NT2/D1 (cell line): ENCODE data around the gene IL1R2.

Experiments
- DNase-seq: peaks from one replicate; pipeline ENCODE4 v3.0.0-alpha.2; 2011; ENCODE audit warnings: low read depth, low spot score
- H3K27me3 ChIP-seq: 2 replicates; pipeline ENCODE4 v1.6.0; 2011; ENCODE audit warnings: mild to moderate bottlenecking; ENCODE audit not compliant: insufficient read length, insufficient read depth
- H3K36me3 ChIP-seq: 2 replicates; pipeline ENCODE4 v1.6.1; 2011; ENCODE audit warnings: mild to moderate bottlenecking, low read length, mixed read lengths; ENCODE audit not compliant: insufficient read depth, insufficient read length
- H3K4me1 ChIP-seq: 2 replicates; pipeline ENCODE4 v1.5.1; 2011; ENCODE audit not compliant: insufficient read depth, insufficient read length
- H3K4me3 ChIP-seq: 2 replicates; pipeline ENCODE4 v1.5.1; 2011; ENCODE audit warnings: low read depth; ENCODE audit not compliant: insufficient read length
- H3K9ac ChIP-seq: 2 replicates; pipeline ENCODE4 v1.6.0; 2011; ENCODE audit warnings: low read depth; ENCODE audit not compliant: insufficient read length
- H3K9me3 ChIP-seq: 2 replicates; pipeline ENCODE4 v1.5.1; 2011; ENCODE audit warnings: mild to moderate bottlenecking, low read length; ENCODE audit not compliant: insufficient read depth
- SUZ12 ChIP-seq: IDR thresholded peaks from 2 replicates; pipeline ENCODE4 v1.6.1; 2011; ENCODE audit not compliant: insufficient read length, insufficient read depth; ENCODE audit errors: extremely low read depth
- YY1 ChIP-seq: IDR thresholded peaks from 2 replicates; pipeline ENCODE4 v1.6.1; 2011; ENCODE audit not compliant: insufficient read length, insufficient read depth
- ZNF274 ChIP-seq: IDR thresholded peaks from 2 replicates; pipeline ENCODE4 v1.6.1; 2011; ENCODE audit warnings: mild to moderate bottlenecking, low read depth, low read length

The IL1R2 gene

GRCh38 chr2:102057502-102058292, 65.9 kb downstream of the IL1R2 start:
- Histone ChIP-seq H3K27me3 (peaks cover 45% of the 10 kb centered on the region), H3K4me1 (peaks cover 7% of the 10 kb centered on the region), H3K4me3 (no peak overlapping the region), H3K9ac (no peak overlapping the region), H3K36me3 (no peaks in the 10 kb centered on the region), H3K9me3 (no peaks in the 10 kb centered on the region)
- DNase-seq: no peak
- TF ChIP-seq SUZ12 (no peak), ZNF274 (no peak), YY1 (no peak)

GRCh38 chr2:102058293-102058833, 66.6 kb downstream of the IL1R2 start:
- H3K4me1 ChIP-seq: peaks cover 7% of the 10 kb centered on the region
- H3K9me3 ChIP-seq: no peaks in the 10 kb centered on the region
- no peak overlapping the region for H3K9ac ChIP-seq
- peaks cover 45% of the 10 kb centered on the region for H3K27me3 ChIP-seq
- no peak for TF ChIP-seq ZNF274
- H3K4me3 ChIP-seq: no peak overlapping the region
- DNase-seq: no peak
- no peaks in the 10 kb centered on the region for H3K36me3 ChIP-seq

GRCh38 chr2:102059151-102059550, 67.4 kb downstream of the IL1R2 start:
- H3K4me3 ChIP-seq: no peak overlapping the region
- H3K9me3 ChIP-seq: no peaks in the 10 kb centered on the region
- H3K36me3 ChIP-seq: no peaks in the 10 kb centered on the region
- H3K27me3 ChIP-seq: peaks cover 45% of the 10 kb centered on the region
- no peak overlapping the region for H3K9ac ChIP-seq
- DNase-seq: no peak
- TF ChIP-seq ZNF274 (no peak), YY1 (no peak), SUZ12 (no peak)
- H3K4me1 ChIP-seq: peaks cover 14% of the 10 kb centered on the region

GRCh38 chr2:102060047-102060446, 68.3 kb downstream of the IL1R2 start:
- H3K27me3 ChIP-seq: peaks cover 40% of the 10 kb centered on the region
- TF ChIP-seq ZNF274: no peak
- no peak for TF ChIP-seq SUZ12
- TF ChIP-seq YY1: no peak
- H3K9me3 ChIP-seq: peaks cover under 1% of the 10 kb centered on the region; the same call in 1 of the 2 replicates
- no peaks in the 10 kb centered on the region for H3K36me3 ChIP-seq
- no peak overlapping the region for H3K9ac ChIP-seq
- DNase-seq: no peak
- peaks cover 22% of the 10 kb centered on the region for H3K4me1 ChIP-seq
- no peak overlapping the region for H3K4me3 ChIP-seq

GRCh38 chr2:102060792-102061191, 69.0 kb downstream of the IL1R2 start:
- peaks cover 28% of the 10 kb centered on the region for H3K4me1 ChIP-seq
- no peaks in the 10 kb centered on the region for H3K36me3 ChIP-seq
- peaks cover 37% of the 10 kb centered on the region for H3K27me3 ChIP-seq
- no peak overlapping the region for H3K9ac ChIP-seq
- peaks cover 8% of the 10 kb centered on the region; the same call in 1 of the 2 replicates for H3K9me3 ChIP-seq
- DNase-seq: no peak
- no peak overlapping the region for H3K4me3 ChIP-seq
- TF ChIP-seq ZNF274: no peak
- no peak for TF ChIP-seq YY1
- no peak for TF ChIP-seq SUZ12

- H3K4me1 ChIP-seq: peaks cover 29% of the 10 kb centered on the region
- no peak for DNase-seq
- peaks cover 10% of the 10 kb centered on the region; the same call in 1 of the 2 replicates for H3K9me3 ChIP-seq
- no peak for TF ChIP-seq SUZ12
- no peak for TF ChIP-seq YY1
- TF ChIP-seq ZNF274: no peak
- H3K36me3 ChIP-seq: no peaks in the 10 kb centered on the region
- H3K9ac ChIP-seq: no peak overlapping the region
- H3K4me3 ChIP-seq: no peak overlapping the region
- H3K27me3 ChIP-seq: peaks cover 34% of the 10 kb centered on the region
Measured at GRCh38 chr2:102061286-102061699, 69.5 kb downstream of the IL1R2 start.

- H3K4me1 ChIP-seq: peaks cover 29% of the 10 kb centered on the region
- no peak for DNase-seq
Measured at GRCh38 chr2:102061962-102062795, 70.4 kb downstream of the IL1R2 start.

More at GRCh38 chr2:102061962-102062795, 70.4 kb downstream of the IL1R2 start:
- H3K27me3 ChIP-seq: peaks cover 34% of the 10 kb centered on the region
- no peak overlapping the region for H3K9ac ChIP-seq
- H3K4me3 ChIP-seq: no peak overlapping the region
- no peaks in the 10 kb centered on the region for H3K36me3 ChIP-seq
- TF ChIP-seq ZNF274 (no peak), SUZ12 (no peak), YY1 (no peak)
- H3K9me3 ChIP-seq: peaks cover 10% of the 10 kb centered on the region; the same call in 1 of the 2 replicates
